Measurements from ENCODE around the gene FBXO7. TPM values are rescaled to one million over a fixed set of nuclear protein-coding genes. Genes with fewer than 3 reads are reported as not detected.
A peak's percentile ranks its signal among the peaks of the same experiment; 100 is the strongest.

FBXO7 gene
- total RNA-seq, 1 experiment from 2014 or later, result 75.7 TPM

GRCh38 chr22:32532820-32533128 lies 58.2 kb downstream of the FBXO7 start:
- H3K9me3 Mint-ChIP-seq (ENCODE audit: low read depth, unreplicated experiment), result no peaks in the 10 kb centered on the region
- no peak for TF ChIP-seq CTCF (IDR thresholded peaks at IDR 0.05; ENCODE audit: unreplicated experiment)

GRCh38 chr22:32533265-32534111 lies 58.9 kb downstream of the FBXO7 start:
- no peak for DNase-seq
- Mint-ChIP-seq H3K9me3 (ENCODE audit: low read depth, unreplicated experiment) (peaks cover 3% of the 10 kb centered on the region), H3K27ac (ENCODE audit: unreplicated experiment) (peak overlapping the region; percentile 55), H3K4me3 (ENCODE audit: low read depth, unreplicated experiment) (peak overlapping the region; percentile 3), H3K4me1 (ENCODE audit: low read depth, unreplicated experiment) (peaks cover 35% of the 10 kb centered on the region), H3K36me3 (ENCODE audit: insufficient read depth, unreplicated experiment) (no peaks in the 10 kb centered on the region), H3K27me3 (ENCODE audit: unreplicated experiment) (no peaks in the 10 kb centered on the region)
- BruUV-seq (replicated peaks), result no TSS peak
- no peak for TF ChIP-seq CTCF (IDR thresholded peaks at IDR 0.05; ENCODE audit: unreplicated experiment)
- CTCF ChIA-PET, result interaction anchor here (1.2 to 1.3 kb wide), 3 partner anchors 15 to 263 kb away, joined by 3 to 10 read pairs (median 5); no protein-coding TSS in a partner anchor
- intact Hi-C loops (cut with micrococcal nuclease; ENCODE audit: unreplicated experiment), result loop anchor here (10.0 kb wide), 1 partner anchor 51 kb away; no protein-coding TSS in a partner anchor

More at GRCh38 chr22:32532820-32533128, 58.2 kb downstream of the FBXO7 start:
- H3K4me3 Mint-ChIP-seq (ENCODE audit: low read depth, unreplicated experiment), result no peak overlapping the region
- CTCF ChIA-PET, result interaction anchor here (0.7 to 1.2 kb wide), 4 partner anchors 9 to 264 kb away, joined by 4 to 10 read pairs (median 6); no protein-coding TSS in a partner anchor
- BruUV-seq (replicated peaks), result no TSS peak
- H3K4me1 Mint-ChIP-seq (ENCODE audit: low read depth, unreplicated experiment), result peaks cover 35% of the 10 kb centered on the region
- H3K27me3 Mint-ChIP-seq (ENCODE audit: unreplicated experiment), result no peaks in the 10 kb centered on the region
- intact Hi-C loops (cut with micrococcal nuclease; ENCODE audit: unreplicated experiment), result loop anchor here (10.0 kb wide), 1 partner anchor 52 kb away; no protein-coding TSS in a partner anchor
- no peak for DNase-seq
- peak overlapping the region; percentile 35 for H3K27ac Mint-ChIP-seq (ENCODE audit: unreplicated experiment)
- no peaks in the 10 kb centered on the region for H3K36me3 Mint-ChIP-seq (ENCODE audit: insufficient read depth, unreplicated experiment)

GRCh38 chr22:32534252-32535235 lies 59.9 kb downstream of the FBXO7 start:
- H3K36me3 Mint-ChIP-seq (ENCODE audit: insufficient read depth, unreplicated experiment), result no peaks in the 10 kb centered on the region
- H3K4me3 Mint-ChIP-seq (ENCODE audit: low read depth, unreplicated experiment), result peak overlapping the region; percentile 3
- BruUV-seq (replicated peaks), result no TSS peak
- peaks cover 3% of the 10 kb centered on the region for H3K9me3 Mint-ChIP-seq (ENCODE audit: low read depth, unreplicated experiment)
- CTCF ChIA-PET, result interaction anchor here (0.6 to 1.3 kb wide), 3 partner anchors 9 to 932 kb away, joined by 3 to 6 read pairs (median 5); no protein-coding TSS in a partner anchor
- TF ChIP-seq CTCF (IDR thresholded peaks at IDR 0.05; ENCODE audit: unreplicated experiment), result no peak
- H3K27me3 Mint-ChIP-seq (ENCODE audit: unreplicated experiment), result no peaks in the 10 kb centered on the region
- peak; percentile 55 for DNase-seq
- H3K27ac Mint-ChIP-seq (ENCODE audit: unreplicated experiment), result peak overlapping the region; percentile 55
- peaks cover 43% of the 10 kb centered on the region for H3K4me1 Mint-ChIP-seq (ENCODE audit: low read depth, unreplicated experiment)
- intact Hi-C loops (cut with micrococcal nuclease; ENCODE audit: unreplicated experiment), result loop anchor here (10.0 kb wide), 1 partner anchor 50 kb away; no protein-coding TSS in a partner anchor

Data from Calu3 (cell line).